ENCODE measurements around the gene PTHLH. TPM values are rescaled to one million over a fixed set of nuclear protein-coding genes. Genes with fewer than 3 reads are reported as not detected.

The PTHLH gene
- polyA plus RNA-seq (ENCODE audit: insufficient read length): 0.67 TPM
- long read RNA-seq, donor 1: 0 reads
- long read RNA-seq, donor 2: 0 reads
- long read RNA-seq, donor 3: 0 reads
- long read RNA-seq, donor 4: 0 reads
- long read RNA-seq, donor 5: 0 reads
- long read RNA-seq, donor 6: 0 reads
- long read RNA-seq, donor 7: 0 reads
- long read RNA-seq, donor 8: 0 reads

DNA sequence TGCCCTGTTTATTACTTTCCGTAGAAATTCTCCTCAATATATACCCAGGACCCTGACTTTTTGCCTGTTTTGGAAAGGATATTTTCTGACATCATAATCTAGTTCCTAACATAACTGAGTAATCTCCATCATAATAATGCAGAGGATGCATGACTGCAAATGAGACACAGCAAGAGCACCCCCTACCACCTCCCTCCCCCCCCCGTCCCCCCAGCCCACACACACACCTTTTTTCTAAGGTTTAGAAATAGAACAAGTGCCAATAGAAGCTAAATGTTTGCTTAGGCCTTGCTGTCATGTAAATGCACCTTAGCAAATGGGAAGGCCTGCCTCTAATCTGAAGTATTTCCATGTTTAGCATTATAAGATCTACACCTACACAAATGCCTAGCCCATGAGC, at the start of gene PTHLH:
Gene PTHLH (minus strand): TSS at position 13 of the 400 bp plus-strand sequence. CDS start 3,239 bp downstream, outside the sequence.
- DNase-seq: no peak

GRCh38 chr12:28021704-28022103, 49.2 kb upstream of the PTHLH start:
- DNase-seq: no peak

GRCh38 chr12:28017873-28018255, 45.3 kb upstream of the PTHLH start:
- no peak for DNase-seq

DNA sequence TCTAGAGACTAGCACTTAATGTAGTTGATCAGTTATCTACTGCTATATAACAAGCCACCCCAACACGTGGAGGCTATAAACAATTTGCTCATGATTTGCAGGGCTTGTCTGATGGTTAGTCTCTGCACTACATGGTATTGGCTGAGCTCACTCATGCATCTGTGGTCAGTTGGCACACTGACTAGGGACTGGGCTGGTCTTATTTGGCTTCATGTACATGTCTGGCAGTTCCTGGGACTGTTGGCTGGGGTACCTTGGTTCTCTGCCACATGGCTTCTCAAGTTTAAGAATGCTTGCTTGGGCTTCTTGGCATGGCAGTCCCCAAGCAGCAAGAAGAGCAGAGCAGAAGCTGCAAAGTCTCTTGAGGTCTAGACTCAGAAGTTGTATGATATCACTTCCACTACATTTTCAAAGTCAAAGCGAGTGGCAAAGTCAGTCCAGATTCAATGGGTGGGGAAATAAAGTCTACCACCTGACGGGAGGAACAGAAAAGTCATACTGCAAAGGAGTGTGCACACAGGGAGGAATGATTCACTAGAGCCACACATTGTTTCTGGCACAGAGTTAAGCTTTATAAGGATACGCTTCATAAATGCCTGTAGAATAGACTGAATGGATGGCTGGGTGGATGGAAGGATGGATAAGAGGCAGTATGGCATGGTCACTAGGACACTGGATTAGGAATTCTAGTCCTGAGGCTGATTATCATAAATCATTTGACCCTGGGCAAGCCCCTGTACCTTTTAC, 44.8 kb upstream of the PTHLH start:
- no peak for DNase-seq

DNA sequence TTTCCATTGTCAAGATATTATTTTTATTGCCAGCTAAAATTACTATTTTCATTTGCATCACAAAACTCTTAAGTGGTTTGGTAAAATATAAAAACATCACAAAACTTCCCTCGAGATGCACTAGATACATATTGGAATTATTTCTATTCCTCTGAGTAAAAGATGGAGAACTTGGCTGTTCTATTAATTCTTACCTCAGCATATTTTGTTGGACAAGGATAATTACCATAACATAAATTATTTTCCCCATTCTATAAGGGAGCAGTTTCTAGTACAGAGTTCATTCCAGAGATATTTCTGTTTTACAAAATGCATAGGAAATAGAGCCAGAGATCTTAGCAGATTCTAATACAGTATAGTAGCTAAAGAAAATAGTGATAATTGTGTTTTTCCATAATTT, 42.6 kb upstream of the PTHLH start:
- DNase-seq: no peak

DNA sequence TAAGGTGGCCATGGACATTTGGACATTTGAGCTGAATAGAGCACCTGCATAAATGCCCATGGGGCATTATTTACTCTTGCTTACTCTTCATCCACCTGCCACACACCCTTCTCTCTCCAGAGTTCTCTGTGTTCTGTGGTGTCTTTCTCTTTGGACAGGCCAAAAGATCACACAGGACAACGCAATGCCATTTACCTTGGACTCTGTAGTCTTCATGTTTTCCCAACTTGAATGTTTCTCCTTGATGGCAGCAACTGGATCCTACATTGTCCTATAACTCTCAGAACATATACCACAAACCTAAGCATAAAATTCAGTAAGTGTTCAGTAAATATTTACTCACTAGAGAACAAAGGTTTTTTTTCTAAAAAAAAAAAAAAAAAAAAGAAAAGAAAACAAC, 41.7 kb upstream of the PTHLH start:
- DNase-seq: no peak

- no peak for DNase-seq
Measured at GRCh38 chr12:28012333-28012918, 39.9 kb upstream of the PTHLH start.

GRCh38 chr12:28010036-28010435, 37.5 kb upstream of the PTHLH start:
- no peak for DNase-seq

GRCh38 chr12:27999970-28000369, 27.4 kb upstream of the PTHLH start:
- no peak for DNase-seq

GRCh38 chr12:27999521-27999920, 27.0 kb upstream of the PTHLH start:
- DNase-seq: no peak

GRCh38 chr12:27998658-27999057, 26.1 kb upstream of the PTHLH start:
- DNase-seq: no peak

GRCh38 chr12:27998170-27998569, 25.6 kb upstream of the PTHLH start:
- DNase-seq: no peak

DNA sequence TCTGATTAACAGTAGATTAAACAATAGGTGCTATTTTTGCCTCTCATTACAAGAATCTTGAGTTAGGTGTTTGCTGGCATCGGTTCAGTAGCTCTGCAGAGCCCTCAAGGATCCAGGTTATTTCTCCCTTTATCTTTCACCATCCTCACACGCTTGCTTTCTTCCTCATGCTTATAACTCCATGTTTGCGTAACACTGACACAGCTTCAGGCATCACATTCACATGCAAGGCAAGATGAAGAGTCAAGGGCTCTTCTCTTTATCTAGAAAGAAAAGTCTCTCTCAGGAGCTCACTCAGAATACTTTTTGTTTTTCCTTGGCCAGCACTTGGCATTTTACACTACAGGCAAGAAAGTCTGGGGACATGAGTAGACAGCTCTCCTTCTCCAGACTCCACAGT, 24.2 kb upstream of the PTHLH start:
- no peak for DNase-seq

- no peak for DNase-seq
Measured at GRCh38 chr12:27995406-27995805, 22.9 kb upstream of the PTHLH start.

DNA sequence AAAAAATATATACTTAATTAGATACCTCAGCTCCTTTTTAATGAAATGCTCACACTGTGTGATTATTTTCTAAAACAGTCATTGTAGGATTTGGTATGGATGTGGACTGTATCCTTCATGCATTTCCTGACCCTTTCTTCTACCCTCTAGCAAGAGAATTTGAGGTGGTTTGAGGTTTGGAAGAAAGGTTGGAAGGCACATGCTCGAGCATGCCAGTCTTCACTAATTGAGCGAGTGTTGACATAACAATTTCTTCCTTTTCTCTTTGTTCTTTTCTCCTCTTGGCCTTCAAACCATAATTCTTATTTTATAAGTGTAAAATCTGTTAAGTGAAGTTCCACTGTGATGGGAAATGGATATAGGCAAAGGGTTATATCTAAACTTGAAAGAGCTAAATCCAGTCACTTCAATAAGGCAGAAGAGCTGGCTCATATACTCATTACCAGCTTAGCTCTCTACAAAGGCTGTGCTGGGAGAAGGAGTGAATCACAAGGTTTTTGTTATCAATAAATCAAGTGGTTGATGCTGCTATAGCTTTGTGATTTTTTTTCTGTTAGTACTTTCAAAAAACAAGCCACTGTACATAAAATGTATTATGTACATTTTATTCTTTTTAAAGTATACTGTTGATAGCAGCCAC, 16.2 kb upstream of the PTHLH start:
- no peak for DNase-seq

- DNase-seq: no peak
Measured at GRCh38 chr12:27987331-27987730, 14.8 kb upstream of the PTHLH start.

DNA sequence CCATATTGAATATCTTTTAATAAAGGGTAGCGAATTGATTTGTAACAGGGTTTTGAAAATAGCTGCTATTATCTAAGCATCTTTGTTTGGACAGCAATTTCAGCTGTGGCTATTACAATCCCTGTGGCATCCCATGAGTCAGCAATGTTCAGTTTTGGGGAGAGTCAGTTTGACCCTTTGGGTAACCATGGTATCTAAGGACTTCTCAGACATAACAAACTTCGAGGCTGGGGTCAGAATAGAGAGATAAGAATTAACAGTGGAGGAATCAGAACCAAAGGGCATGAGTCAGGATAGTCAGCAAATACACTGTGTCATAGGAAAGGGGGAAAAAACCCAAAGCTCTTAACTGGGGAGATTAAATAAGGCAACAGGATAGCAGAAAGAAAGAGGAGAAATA, 11.7 kb upstream of the PTHLH start:
- DNase-seq: no peak

GRCh38 chr12:27982951-27983350, 10.4 kb upstream of the PTHLH start:
- DNase-seq: no peak

DNA sequence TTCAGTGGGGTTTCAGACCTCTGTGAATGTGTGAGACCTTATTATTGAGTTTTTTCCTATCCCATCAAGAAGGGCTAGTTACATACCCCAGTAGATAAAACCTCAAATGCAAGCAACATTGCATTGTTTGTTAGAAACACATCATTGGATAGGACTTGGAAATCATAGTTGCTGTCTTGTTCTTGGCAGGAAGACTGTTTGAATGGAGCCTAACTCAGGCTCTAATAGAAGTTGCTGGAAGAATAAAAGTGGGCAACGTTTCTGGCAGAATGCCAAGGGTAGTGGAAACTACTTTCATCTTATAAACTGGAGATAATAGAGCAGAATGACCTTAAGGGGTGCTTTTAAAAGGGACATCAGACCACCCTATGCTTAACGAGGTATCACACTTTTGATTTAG, 9.9 kb upstream of the PTHLH start:
- no peak for DNase-seq

DNA sequence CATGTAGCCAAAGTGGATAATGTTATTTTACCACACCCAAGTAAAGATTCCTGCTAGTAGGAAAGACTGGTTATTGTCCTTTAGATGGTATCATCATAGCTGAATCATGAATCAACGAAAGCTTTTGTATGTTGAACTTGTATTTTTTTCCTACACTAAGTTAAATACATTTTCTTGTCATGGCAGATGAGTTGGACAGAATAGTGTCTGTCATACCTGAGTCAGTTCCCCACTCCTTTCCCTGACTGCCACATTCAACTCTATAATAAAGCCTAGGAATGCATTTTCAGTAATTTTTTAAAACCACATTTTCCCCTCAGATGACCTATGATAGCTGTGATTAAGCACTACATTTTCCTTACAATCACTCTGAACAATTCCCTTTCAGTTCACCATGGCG, 9.3 kb upstream of the PTHLH start:
- no peak for DNase-seq

- DNase-seq: no peak
Measured at GRCh38 chr12:27979145-27979544, 6.6 kb upstream of the PTHLH start.

GRCh38 chr12:27975222-27976136, 2.9 kb upstream of the PTHLH start:
- DNase-seq: peak; percentile 61

Data from left kidney (tissue), 8 donors.